ENCODE results near the gene IL1RL2. TPM values are rescaled to one million over a fixed set of nuclear protein-coding genes. Genes with fewer than 3 reads are reported as not detected.

Gene IL1RL2
- total and polyA plus RNA-seq, 4 donors = 0.98 to 2.0 (median 1.3) TPM

DNA sequence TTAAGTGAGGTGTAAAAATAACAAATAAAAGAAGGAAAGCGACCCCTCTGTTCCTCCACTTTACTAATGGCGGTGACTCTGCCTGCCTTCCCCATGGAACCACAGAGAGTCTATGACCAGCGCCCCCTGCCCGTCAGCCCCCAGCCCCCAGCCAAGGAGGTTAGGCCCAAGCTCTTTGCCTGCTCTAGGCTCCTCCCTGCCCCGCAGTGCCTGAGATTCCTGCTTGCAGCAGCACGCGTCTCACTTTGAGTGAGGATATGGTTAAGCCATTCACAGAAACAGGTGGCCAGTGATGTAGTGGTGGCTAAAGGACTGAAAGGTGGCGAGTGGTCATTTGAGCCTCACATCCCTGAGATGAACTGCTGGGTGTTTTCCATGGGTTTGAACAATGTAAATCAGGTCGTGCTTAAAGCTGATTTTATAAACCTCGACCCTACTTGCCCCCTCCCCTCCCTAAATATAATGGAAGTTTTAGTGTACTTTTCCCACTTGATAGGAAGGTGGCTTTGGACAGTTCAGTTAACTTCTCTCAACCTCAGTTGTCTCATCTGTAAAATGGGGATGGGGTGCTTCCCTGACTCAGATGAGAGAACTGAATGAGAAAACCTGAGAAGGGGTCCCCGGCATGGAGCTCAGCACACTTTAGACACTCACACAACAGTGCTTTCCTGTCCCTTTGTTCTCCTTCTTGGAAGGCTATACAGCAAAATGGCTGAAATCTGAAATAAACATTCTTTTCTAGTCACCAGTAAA lies 46.5 kb downstream of the IL1RL2 start:
- 97% methylated on average over 11 of the region's 11 CpGs for WGBS
- Histone ChIP-seq H3K9me3 (ENCODE audit: control insufficient read depth in 4 of 4, low read length in 3 of 4) (no peaks in the 10 kb centered on the region), H3K4me3 (ENCODE audit: low read depth in 1 of 3, low read length in 3 of 3) (no peak overlapping the region), H3K36me3 (ENCODE audit: control insufficient read depth in 4 of 4, insufficient read depth in 3 of 4, low read depth in 1 of 4, low read length in 3 of 4) (no peaks in the 10 kb centered on the region), H3K4me1 (ENCODE audit: control insufficient read depth in 4 of 4, insufficient read depth in 4 of 4, low read length in 3 of 4) (peaks cover 0 to 2% (median 0%) of the 10 kb centered on the region in 4 donors), H3K9ac (ENCODE audit: low read depth in 1 of 2, low read length in 2 of 2) (no peak overlapping the region), H3K27me3 (ENCODE audit: control insufficient read depth in 4 of 4, insufficient read depth in 4 of 4, low read length in 3 of 4) (no peaks in the 10 kb centered on the region), H3K27ac (ENCODE audit: low read depth in 1 of 2, low read length in 2 of 2) (no peak overlapping the region)
- no peak for DNase-seq (ENCODE audit: low spot score)
- TF ChIP-seq GABPA (IDR thresholded peaks at IDR 0.05 in 1 of 2, conservative IDR thresholded peaks at IDR 0.05 in 1 of 2) (no peak), FOXA2 (IDR thresholded peaks at IDR 0.05) (no peak)

- WGBS = 94% methylated on average over 18 of the region's 18 CpGs
- no peak overlapping the region for H3K4me3 ChIP-seq (ENCODE audit: low read depth in 1 of 3, low read length in 3 of 3)
- DNase-seq (ENCODE audit: low spot score) = no peak
- H3K27ac ChIP-seq (ENCODE audit: low read depth in 1 of 2, low read length in 2 of 2) = no peak overlapping the region
- H3K9me3 ChIP-seq (ENCODE audit: control insufficient read depth in 4 of 4, low read length in 3 of 4) = no peaks in the 10 kb centered on the region
- H3K27me3 ChIP-seq (ENCODE audit: control insufficient read depth in 4 of 4, insufficient read depth in 4 of 4, low read length in 3 of 4) = no peaks in the 10 kb centered on the region
- TF ChIP-seq HNF4G (IDR thresholded peaks at IDR 0.05) = no peak
- TF ChIP-seq NR2F2 (IDR thresholded peaks at IDR 0.05) = no peak
- no peak for TF ChIP-seq TAF1 (conservative IDR thresholded peaks at IDR 0.05)
- TF ChIP-seq ATF3 (IDR thresholded peaks at IDR 0.05) = no peak
- peak; percentile 25 to 59 for TF ChIP-seq RAD21 (IDR thresholded peaks at IDR 0.05)
- no peaks in the 10 kb centered on the region for H3K4me1 ChIP-seq (ENCODE audit: control insufficient read depth in 4 of 4, insufficient read depth in 4 of 4, low read length in 3 of 4)
- H3K9ac ChIP-seq (ENCODE audit: low read depth in 1 of 2, low read length in 2 of 2) = no peak overlapping the region
- no peaks in the 10 kb centered on the region for H3K36me3 ChIP-seq (ENCODE audit: control insufficient read depth in 4 of 4, insufficient read depth in 3 of 4, low read depth in 1 of 4, low read length in 3 of 4)
These were observed 48.2 kb downstream of the IL1RL2 start for GRCh38 chr2:102235042-102235473.

- Histone ChIP-seq H3K27ac (ENCODE audit: low read depth in 1 of 2, low read length in 2 of 2) (no peak overlapping the region), H3K4me3 (ENCODE audit: low read depth in 1 of 3, low read length in 3 of 3) (no peak overlapping the region), H3K4me1 (ENCODE audit: control insufficient read depth in 4 of 4, insufficient read depth in 4 of 4, low read length in 3 of 4) (peaks cover 0 to 2% (median 1%) of the 10 kb centered on the region in 4 donors), H3K36me3 (ENCODE audit: control insufficient read depth in 4 of 4, insufficient read depth in 3 of 4, low read depth in 1 of 4, low read length in 3 of 4) (no peaks in the 10 kb centered on the region), H3K9ac (ENCODE audit: low read depth in 1 of 2, low read length in 2 of 2) (no peak overlapping the region), H3K9me3 (ENCODE audit: control insufficient read depth in 4 of 4, low read length in 3 of 4) (no peaks in the 10 kb centered on the region), H3K27me3 (ENCODE audit: control insufficient read depth in 4 of 4, insufficient read depth in 4 of 4, low read length in 3 of 4) (no peaks in the 10 kb centered on the region)
- 84% methylated on average over 5 of the region's 5 CpGs for WGBS
- no peak for DNase-seq (ENCODE audit: low spot score)
- TF ChIP-seq CTCF (IDR thresholded peaks at IDR 0.05; ENCODE audit: low read depth, low read length, missing input control) = peak; percentile 38
- TF ChIP-seq RAD21 (IDR thresholded peaks at IDR 0.05) = peak; percentile 60 to 78
- TF ChIP-seq ATF3 (IDR thresholded peaks at IDR 0.05) = no peak
These were observed 48.7 kb downstream of the IL1RL2 start for GRCh38 chr2:102235491-102235890.

GRCh38 chr2:102236132-102236531 lies 49.3 kb downstream of the IL1RL2 start:
- no peak for DNase-seq (ENCODE audit: low spot score)
- TF ChIP-seq REST (IDR thresholded peaks at IDR 0.05) (no peak), HNF4A (conservative IDR thresholded peaks at IDR 0.05) (no peak), YY1 (IDR thresholded peaks at IDR 0.05) (no peak), FOXA1 (IDR thresholded peaks at IDR 0.05) (no peak)
- TF ChIP-seq, protein P1, sequence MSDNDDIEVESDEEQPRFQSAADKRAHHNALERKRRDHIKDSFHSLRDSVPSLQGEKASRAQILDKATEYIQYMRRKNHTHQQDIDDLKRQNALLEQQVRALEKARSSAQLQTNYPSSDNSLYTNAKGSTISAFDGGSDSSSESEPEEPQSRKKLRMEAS (IDR thresholded peaks at IDR 0.05) = no peak
- H3K4me3 ChIP-seq (ENCODE audit: low read depth in 1 of 3, low read length in 3 of 3) = no peak overlapping the region

More at GRCh38 chr2:102236132-102236531, 49.3 kb downstream of the IL1RL2 start:
- no peak overlapping the region for H3K27ac ChIP-seq (ENCODE audit: low read depth in 1 of 2, low read length in 2 of 2)
- no peaks in the 10 kb centered on the region for H3K36me3 ChIP-seq (ENCODE audit: control insufficient read depth in 4 of 4, insufficient read depth in 3 of 4, low read depth in 1 of 4, low read length in 3 of 4)
- WGBS = 84% methylated on average over 5 of the region's 5 CpGs
- H3K9ac ChIP-seq (ENCODE audit: low read depth in 1 of 2, low read length in 2 of 2) = no peak overlapping the region
- no peaks in the 10 kb centered on the region for H3K27me3 ChIP-seq (ENCODE audit: control insufficient read depth in 4 of 4, insufficient read depth in 4 of 4, low read length in 3 of 4)
- no peaks in the 10 kb centered on the region for H3K9me3 ChIP-seq (ENCODE audit: control insufficient read depth in 4 of 4, low read length in 3 of 4)
- H3K4me1 ChIP-seq (ENCODE audit: control insufficient read depth in 4 of 4, insufficient read depth in 4 of 4, low read length in 3 of 4) = peaks cover 0 to 8% (median 2%) of the 10 kb centered on the region in 4 donors
